Calu3 (cell line): ENCODE measurements around the gene SLC24A3. TPM values are rescaled to one million over a fixed set of nuclear protein-coding genes. Genes with fewer than 3 reads are reported as not detected.

Experiments
- BruUV-seq: library from RNA; stranded (reverse); fragments of 400-500 nt; replicated peaks from 2 replicates; lab custom pipeline; 2021; lab: Mats Ljungman, UMichigan
- CTCF ChIA-PET: fragments of 300-600 bp; sonication (Branson Sonifier 250); formaldehyde crosslinking; loops from one replicate; lab custom pipeline; 2022; ENCODE audit warnings: antibody characterized with exemption; lab: Charles Lee
- DNase-seq: peaks from one replicate; pipeline ENCODE4 v3.0.0; 2022
- H3K27ac Mint-ChIP-seq: one replicate; pipeline ENCODE4 v1.8.0; 2022; ENCODE audit warnings: mixed read lengths; ENCODE audit not compliant: unreplicated experiment
- H3K27me3 Mint-ChIP-seq: one replicate; pipeline ENCODE4 v1.8.0; 2022; ENCODE audit warnings: mixed read lengths; ENCODE audit not compliant: unreplicated experiment
- H3K36me3 Mint-ChIP-seq: one replicate; pipeline ENCODE4 v1.8.0; 2022; ENCODE audit warnings: mild to moderate bottlenecking, moderate library complexity, mixed read lengths; ENCODE audit not compliant: insufficient read depth, unreplicated experiment
- H3K4me1 Mint-ChIP-seq: one replicate; pipeline ENCODE4 v1.8.0; 2022; ENCODE audit warnings: mild to moderate bottlenecking, low read depth, mixed read lengths; ENCODE audit not compliant: unreplicated experiment
- H3K4me3 Mint-ChIP-seq: one replicate; pipeline ENCODE4 v1.8.0; 2022; ENCODE audit warnings: mild to moderate bottlenecking, low read depth, moderate library complexity, mixed read lengths; ENCODE audit not compliant: unreplicated experiment
- H3K9me3 Mint-ChIP-seq: one replicate; pipeline ENCODE4 v1.8.0; 2022; ENCODE audit warnings: low read depth, mixed read lengths; ENCODE audit not compliant: unreplicated experiment
- CTCF ChIP-seq: fragments of 200-600 bp; IDR thresholded peaks from one replicate; pipeline ENCODE4 v1.8.0; 2022; ENCODE audit warnings: antibody characterized with exemption; ENCODE audit not compliant: unreplicated experiment
- intact Hi-C: fragments of 100-400 bp; cut with micrococcal nuclease; formaldehyde crosslinking; loops from one replicate; pipeline ENCODE4 v1.10.0; 2022; ENCODE audit not compliant: unreplicated experiment
- total RNA-seq: library from RNA; stranded (reverse); gene quantifications from 2 replicates; pipeline ENCODE4 v1.2.3, GENCODE V29; 2022

Gene SLC24A3
- total RNA-seq, 1 experiment from 2014 or later: not detected

GRCh38 chr20:19646963-19647362 lies 434.5 kb downstream of the SLC24A3 start:
- intact Hi-C loops: no loop called here
- Mint-ChIP-seq H3K4me1 (no peaks in the 10 kb centered on the region), H3K4me3 (no peak overlapping the region), H3K27ac (no peak overlapping the region), H3K27me3 (no peaks in the 10 kb centered on the region), H3K36me3 (no peaks in the 10 kb centered on the region), H3K9me3 (peaks cover 5% of the 10 kb centered on the region)
- no peak for TF ChIP-seq CTCF
- CTCF ChIA-PET: interaction anchor here (0.5 kb wide), 1 partner anchor 67 kb away, joined by 6 read pairs; no protein-coding TSS in a partner anchor
- no peak for DNase-seq
- BruUV-seq: no TSS peak

GRCh38 chr20:19648024-19648423 lies 435.6 kb downstream of the SLC24A3 start:
- Mint-ChIP-seq H3K4me1 (no peaks in the 10 kb centered on the region), H3K27ac (no peak overlapping the region), H3K9me3 (peaks cover 5% of the 10 kb centered on the region), H3K27me3 (no peaks in the 10 kb centered on the region), H3K36me3 (no peaks in the 10 kb centered on the region), H3K4me3 (no peak overlapping the region)
- intact Hi-C loops: no loop called here
- no TSS peak for BruUV-seq
- no peak for TF ChIP-seq CTCF
- CTCF ChIA-PET: no interaction called here
- DNase-seq: no peak

GRCh38 chr20:19649041-19649440 lies 436.6 kb downstream of the SLC24A3 start:
- no TSS peak for BruUV-seq
- Mint-ChIP-seq H3K27ac (no peak overlapping the region), H3K4me3 (no peak overlapping the region), H3K36me3 (no peaks in the 10 kb centered on the region), H3K9me3 (peaks cover 5% of the 10 kb centered on the region), H3K27me3 (no peaks in the 10 kb centered on the region), H3K4me1 (no peaks in the 10 kb centered on the region)
- CTCF ChIA-PET: no interaction called here
- DNase-seq: no peak
- TF ChIP-seq CTCF: no peak
- intact Hi-C loops: no loop called here

- Mint-ChIP-seq H3K9me3 (peaks cover 5% of the 10 kb centered on the region), H3K27ac (no peak overlapping the region), H3K4me1 (no peaks in the 10 kb centered on the region), H3K27me3 (no peaks in the 10 kb centered on the region), H3K4me3 (no peak overlapping the region), H3K36me3 (no peaks in the 10 kb centered on the region)
- intact Hi-C loops: no loop called here
- no TSS peak for BruUV-seq
- CTCF ChIA-PET: no interaction called here
- no peak for DNase-seq
- no peak for TF ChIP-seq CTCF
Observed at GRCh38 chr20:19652591-19653026, 440.2 kb downstream of the SLC24A3 start.
